GM18519 (cell line): ENCODE data around the gene ECE1.

ENCODE experiments used
- ATAC-seq: cut with Tn5 transposase; IDR thresholded peaks from one replicate; pipeline ENCODE4 v1.9.1; 2021; ENCODE audit warnings: mild to moderate bottlenecking, moderate library complexity; ENCODE audit not compliant: unreplicated experiment, low FRiP score

Gene ECE1

DNA sequence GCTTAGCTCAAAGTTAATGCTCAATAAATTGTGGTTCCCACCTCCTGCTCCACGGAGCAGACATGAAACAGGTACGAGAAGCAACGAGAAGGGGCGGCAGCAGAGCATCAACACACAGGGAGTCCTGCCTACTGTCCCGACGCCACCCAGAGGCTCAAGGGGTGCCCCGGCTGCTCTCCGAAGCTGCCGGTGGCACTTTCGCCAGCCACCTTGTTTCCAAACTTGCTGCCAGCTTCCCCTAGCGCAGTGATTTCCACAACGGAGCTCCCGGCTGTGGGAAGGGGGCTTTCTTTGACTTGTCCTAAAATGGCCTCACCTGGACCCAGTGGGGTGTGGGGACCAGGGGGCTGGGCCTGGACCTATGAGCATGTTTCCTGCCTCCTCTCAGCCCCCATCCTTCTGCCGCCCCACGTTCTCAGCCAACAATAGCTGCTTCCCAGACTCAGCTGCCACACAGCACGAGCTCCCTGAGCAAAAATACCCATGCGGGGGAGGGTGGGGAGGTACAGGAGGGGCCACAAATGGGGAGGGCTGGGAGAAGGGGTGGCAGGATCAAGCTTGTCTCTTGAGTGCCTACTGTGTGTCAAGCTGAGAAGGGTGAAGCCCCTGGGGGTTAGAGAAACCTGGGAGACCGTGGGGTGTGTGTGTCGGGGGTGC is 35.6 kb upstream of the ECE1 start:
- no peak for ATAC-seq

DNA sequence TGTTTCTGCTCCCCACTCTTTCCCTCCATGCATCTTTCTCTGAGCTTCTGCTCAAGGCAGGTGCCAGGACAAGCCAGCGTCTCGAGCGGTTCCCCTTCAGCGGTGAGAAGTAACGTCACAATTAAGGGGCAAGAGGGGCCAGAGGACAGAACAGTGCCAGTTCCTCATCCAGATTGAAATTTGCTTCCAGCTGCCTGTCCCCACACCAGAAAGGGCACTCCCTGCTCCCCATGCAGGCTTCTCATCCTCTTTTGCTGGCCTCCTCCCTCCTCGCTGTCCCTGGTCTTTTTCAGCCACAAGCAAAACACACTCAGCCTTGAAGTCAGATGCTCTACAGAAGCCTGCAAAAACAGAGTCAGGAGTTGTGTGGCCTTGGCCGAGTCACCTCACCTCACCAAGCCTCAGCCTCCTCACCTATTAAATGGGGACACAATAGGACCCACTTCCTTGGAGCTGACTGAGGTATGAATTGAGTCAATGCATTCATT is 35.0 kb upstream of the ECE1 start:
- no peak for ATAC-seq

DNA sequence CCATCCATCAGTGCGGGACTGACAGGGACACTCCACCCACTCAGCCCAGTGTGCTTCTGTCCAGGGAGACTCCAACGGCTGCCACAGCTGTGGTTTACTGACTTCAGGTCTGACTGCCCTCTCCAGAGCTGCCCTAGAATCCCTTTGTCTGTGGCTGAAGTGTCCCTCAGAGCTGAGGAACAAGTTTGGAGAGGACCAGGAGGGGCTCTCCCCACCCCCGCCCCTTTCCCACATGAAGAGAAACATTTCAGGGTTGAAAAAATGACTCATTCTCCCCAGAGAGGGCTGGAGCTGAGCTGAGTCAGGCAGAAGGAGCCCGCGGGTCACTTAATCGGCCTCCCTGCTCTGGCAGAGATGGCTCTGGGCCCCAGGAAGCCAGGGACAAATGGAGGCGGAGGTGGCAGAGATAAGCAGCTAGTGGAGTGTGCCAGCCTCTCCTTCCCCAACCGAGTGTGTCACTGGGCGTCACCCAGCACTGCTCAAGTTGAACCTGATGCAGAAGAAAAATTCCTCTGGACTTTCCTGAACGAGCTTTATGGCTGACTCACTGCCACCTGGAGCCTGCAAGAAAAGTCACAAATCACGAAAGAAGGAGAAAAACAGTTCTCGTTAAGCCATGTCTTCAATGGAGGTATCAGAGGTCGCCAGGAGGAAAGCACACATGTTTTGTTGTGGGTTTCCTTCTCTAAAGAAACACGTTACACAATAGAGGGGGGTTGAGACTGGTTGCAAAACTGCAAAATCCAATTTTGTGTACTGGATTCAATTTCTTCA is 34.3 kb upstream of the ECE1 start:
- no peak for ATAC-seq

DNA sequence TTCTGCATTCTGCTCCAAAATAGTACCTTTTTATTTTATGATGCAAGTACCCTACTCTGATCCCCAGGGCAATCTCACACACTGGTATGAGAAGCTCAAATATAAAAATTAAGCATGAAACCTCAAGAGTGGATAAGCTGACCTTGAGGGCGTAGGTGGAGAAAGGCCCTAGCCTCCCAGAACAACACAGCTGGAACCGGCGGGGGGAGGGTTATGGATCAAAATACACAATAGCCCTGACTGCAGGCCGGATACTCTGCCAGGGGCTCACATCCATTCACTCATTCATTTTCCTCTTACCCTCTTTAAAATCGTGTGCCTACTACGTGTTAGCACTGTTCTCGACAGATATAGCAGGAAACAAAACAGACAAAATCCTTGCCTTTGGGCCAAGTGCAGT is 32.8 kb upstream of the ECE1 start:
- no peak for ATAC-seq

DNA sequence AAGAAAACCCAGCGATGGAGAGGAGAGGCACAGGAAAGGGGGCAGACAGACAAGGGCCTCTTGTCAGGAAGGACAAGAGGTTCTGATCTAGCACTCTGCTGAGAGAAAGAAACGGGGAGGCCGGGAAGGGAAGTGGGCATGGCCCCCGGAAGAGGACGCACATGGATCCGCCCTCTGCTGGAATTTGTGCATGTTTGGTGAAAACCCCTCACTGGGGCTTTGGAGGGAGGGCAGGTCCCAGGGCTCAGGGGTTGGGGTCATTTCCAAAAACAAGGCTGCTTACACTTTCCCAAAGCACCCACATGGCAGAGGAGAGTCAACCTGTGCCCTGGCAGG is 32.4 kb upstream of the ECE1 start:
- no peak for ATAC-seq

DNA sequence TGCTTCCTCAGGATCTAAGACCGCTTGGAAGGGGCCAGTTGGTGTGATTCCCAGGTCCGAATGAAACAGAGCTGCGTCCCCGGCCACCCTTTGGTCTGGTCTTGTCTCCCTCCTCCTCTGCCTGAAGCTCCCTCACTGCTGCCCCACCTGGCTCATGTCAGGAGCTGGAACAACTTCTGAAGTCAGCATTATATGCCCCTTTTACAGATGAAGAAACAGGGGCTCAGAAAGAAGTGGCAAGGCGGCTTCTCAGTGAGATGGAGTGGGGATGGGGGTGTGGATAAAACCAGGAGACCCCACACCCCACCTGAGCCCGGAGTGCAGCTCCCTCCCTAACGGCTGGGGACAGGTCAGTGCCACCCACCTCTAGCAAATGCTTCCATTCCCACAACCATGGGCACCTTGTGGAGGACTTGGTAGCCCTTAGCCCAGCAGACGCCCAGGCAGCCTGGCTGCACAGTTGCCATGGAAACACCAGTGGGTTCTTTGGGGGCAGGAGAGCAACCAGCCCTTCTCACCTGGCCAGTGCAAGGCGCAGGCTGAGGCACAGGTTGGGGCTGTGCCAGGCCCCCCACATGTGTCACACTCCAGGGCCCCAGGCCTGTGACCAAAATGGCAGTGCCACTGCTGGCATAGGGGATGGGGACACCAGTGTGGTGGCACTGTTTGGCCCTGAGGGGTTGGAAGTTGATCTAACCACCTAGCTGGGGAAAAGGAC is 31.9 kb upstream of the ECE1 start:
- ATAC-seq: no peak

DNA sequence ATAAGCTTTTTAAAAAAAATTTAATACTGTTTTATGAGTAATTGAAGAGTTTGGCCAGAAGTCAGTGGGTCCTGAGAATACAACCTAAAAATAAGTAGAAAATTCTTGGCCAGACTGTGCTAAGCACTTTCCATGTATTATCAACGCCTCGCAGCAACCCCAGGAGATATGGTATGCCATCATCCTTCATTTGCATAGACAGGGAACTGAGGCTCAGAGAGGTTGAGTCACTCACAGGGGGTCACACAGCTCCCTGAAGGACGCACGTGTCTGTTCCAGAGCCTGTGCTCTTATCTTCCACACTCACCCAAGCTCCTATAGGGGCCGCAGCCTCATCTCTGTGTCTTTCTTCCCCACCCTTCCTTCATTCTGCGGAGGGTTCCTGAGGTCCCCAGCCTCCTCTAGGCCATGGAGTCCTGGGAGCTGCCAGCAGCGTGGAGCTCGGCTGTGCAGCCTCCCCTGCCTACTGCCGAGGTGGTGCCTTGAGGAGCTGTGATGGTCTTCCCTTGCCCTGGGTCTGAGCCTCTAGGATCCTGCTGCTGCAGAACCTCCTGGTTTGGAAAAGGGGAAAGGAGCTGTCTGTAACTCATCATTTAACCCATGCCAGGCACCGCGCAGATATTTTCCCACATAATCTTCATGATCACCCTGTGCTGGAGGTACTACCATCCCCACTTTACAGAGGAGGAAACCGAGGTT is 30.3 kb upstream of the ECE1 start:
- no peak for ATAC-seq

DNA sequence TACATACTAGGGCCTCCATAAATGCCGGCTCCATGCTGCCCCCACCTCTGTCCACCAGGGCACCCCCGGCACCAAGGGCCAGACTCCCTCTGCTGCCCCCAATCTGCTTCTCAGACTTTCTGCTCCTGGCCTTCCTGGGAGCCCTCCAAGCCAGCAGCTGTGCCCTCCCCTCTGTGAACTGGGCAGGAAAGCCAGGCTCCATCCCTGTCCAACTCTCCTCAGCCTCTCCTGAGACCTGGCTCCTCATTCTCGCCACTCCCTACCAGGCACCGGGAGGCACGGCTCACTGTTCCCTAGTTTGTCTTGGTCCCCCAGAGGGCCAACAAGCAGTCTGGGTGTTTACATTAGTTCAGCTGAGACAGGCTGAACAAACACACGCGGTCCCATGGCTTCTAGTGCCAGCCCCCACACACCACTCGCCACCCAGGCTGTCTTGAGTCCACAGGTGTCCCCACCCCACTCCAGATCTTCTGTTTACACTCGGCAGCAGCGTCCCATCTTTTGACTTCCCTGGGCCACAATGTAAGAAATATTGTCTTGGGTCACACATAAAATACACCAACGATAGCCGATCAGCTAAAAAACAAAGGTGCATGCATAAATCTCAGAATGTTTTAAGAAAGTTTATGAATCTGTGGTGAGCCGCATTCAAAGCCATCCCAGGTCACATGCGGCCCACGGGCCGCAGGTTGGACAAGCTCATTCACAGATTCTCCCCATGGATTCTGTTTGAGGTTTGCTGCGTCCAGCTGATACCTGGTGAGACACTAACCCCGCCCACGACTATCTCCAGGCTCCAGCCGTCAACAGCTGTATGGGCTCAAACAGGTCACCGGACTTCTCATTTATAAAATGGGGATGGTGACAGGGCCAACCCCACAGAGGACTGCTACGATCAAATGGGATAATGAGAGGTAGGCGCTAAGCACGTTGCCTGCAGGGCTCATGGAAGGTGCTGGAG is 29.5 kb upstream of the ECE1 start:
- no peak for ATAC-seq

DNA sequence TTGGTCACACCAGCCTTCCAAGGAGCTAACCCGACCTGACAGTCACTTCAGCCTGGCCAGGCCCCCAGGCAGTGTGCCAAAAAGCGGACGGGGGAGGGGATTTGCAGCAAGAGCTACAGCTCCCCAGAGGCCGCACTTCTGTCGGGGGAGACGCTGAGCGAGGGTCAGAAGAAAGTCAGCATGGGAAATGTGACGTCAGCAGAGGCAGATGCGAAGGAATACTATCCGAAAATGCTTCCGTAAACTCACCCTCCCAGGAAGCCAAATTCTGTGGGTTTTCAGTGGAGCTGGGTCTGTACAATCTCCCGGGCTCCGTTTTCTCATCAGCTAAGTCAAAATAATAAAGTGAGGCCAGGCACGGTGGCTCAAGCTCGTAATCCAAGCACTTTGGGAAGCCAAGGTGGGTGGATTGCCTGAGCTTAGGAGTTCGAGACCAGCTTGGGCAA is 28.5 kb upstream of the ECE1 start:
- no peak for ATAC-seq

DNA sequence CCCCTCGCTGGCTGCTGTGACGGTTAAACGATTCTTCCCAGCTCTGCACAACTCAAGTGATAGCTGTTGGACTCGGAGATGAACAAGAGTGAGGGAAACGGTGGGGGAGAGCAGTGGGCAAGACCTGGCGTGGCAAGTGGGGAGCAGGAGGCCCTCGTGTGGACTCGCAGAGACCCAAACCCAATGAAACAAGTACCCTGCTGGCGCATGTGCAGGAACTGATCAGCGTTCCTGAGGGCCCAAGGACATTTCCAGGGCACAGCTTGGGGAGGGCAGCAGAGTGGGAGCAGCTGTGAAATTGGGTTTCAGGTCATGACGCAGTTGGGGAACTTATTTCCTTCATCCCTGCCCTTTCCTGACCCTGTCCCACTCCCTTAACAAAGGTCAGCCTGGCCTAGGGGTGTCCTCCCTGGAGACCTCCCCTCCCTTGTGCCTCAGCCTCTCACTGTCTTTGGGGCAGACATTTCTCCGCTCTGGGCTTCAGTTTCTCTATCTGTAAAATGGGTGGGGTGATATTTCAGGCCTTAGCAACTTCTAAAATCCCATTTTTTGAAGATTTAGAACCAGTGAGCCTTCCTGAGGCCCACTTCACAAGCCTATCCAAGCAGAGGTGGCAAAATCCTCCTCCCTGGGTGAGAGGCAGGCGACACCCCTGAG is 27.9 kb upstream of the ECE1 start:
- ATAC-seq: no peak

DNA sequence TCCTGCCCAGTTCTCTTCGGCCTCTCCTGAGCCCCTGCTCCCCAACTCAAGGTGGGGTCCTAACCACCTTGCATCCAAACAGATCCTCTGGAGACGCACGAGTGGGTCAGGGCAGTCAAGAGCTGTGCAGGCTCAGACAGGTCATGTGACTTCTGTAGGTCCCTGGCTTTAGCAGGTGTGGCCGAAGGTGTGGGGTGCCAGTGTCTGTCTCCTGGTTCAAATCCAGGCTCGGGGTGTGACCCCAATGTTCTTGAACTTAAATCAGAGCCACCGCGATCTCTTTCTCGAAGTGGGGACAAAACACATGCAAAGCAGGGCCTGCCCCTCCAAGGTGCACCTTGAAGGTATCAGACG is 27.4 kb upstream of the ECE1 start:
- ATAC-seq: no peak

DNA sequence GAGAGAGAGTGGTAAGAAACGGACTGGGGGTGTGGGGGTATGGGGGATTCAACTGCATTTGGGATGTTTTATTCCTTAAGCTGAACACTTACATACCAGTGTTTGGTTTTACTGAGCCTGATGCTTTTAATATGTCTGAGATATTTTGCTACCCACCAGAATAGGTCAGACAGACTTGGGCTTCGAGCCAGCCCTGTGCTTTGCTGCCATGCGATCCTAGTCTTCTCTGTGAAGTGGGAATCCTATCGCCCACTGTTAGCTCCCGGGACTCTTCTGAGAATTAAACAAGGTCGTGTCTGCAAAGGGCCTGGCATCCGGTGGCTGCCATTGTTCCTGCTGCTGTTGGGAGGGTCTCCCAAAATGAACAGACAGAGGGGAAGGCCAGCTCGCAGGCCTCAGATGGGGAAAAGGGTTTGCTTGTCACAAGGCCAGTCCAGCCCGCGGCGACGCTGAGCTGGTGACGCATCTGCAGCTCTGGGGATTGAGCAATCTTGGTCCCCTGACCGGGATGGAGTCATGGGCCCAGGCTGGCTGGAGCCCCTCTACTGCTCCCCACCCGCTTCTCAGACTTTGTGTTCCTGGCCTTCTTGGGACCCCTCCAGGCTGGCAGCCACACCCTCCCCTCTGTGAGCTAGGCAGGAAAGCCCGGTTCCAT is 26.9 kb upstream of the ECE1 start:
- ATAC-seq: no peak

DNA sequence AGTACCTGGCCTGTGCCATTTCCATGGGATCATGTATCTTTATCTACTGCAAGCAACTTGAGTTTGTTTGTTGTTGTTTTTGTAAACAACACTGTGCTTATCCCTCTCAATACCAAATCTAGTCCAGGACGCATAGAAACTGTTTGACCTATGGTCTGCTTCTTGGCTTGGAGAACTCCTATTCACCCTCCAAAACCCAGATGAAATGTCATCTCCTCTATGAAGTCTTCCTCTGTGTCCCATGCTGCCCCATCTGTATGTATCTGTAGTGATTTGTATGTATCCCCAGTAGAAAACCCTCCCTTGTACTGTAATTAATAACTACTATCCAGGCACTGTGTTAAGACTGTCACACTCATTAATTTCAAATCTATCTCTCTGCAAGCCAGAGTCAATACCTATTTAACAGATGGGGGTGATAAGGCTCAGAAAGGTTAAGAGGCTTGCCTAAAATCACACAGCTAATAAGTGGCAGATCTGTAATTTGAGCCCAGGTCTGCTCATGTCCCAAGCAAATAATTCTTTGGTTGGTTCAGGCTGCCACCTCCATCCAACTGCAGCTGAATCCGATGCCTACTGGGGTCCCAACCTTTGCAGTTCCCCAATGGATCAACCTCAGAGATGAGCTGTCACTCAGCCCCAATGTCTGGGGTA is 24.6 kb upstream of the ECE1 start:
- no peak for ATAC-seq

DNA sequence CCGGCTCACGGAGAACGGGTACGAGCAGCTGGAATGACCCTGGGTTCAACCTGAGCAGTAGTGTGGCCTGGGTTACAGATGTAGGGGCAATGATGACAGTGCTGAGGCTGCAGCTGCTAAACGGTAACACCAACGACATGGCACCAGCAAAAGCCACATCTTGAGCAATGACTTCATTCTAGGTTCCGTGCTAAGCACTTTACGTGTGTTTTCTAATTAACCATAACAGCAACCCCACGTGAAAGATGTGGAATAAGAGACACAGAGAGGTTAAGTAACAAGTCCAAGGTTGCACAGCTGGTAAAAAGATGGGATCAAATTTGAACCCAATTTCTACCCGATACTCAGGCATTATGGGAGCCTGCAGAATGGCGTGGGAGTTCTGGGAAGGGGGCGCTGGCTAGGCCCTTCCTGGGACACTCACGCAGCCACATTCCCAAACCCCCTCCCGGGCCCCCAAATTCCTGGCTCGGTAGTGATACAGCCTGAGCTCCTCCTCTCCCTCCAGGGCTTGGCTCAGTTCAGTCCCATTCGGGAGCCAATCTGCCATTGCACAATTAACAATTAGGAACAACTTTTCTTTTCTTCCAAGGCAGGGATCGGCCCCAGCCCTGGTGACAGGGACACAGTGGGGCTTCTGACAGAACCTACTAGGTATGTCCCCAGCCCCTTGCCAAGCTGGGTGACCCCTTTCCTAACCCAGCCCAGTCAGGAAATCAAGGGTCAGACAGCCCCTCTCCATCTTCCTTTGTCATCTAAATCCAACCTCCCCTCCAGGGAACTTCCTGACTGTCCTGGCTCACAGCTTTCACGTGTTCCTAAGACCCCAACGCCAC is 23.8 kb upstream of the ECE1 start:
- ATAC-seq: no peak

DNA sequence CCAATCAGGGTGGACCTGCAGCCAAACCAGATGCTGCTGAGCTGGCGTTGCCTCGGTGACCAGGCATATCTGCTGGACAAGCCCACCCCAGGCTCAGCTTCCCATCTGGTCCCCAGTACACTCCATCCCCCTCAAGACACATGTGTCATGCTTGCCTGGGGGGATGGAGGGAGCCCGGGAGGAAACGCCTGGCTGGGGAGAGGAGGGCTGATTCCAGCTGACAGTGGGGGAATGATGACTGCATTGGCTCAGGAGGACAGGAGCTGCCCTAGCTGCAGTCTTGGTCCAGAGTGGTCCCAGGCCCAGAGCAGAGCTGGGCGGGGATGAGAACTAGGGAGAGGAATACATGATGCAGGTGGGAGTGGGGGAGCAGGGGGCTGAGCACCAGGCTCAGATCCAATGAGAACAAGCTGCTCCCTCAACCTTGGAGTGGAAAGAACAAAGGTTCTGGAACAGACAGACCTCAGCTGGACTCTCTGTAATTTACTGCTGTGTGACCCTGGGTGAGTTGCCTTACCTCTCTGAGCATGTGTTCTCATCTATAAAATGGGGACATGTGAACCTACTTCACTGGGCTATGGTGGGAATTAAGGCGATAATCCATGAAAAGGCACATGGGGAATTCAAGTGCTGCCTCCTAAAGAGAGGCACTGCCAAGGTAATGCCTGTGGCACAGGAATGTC is 23.1 kb upstream of the ECE1 start:
- no peak for ATAC-seq

DNA sequence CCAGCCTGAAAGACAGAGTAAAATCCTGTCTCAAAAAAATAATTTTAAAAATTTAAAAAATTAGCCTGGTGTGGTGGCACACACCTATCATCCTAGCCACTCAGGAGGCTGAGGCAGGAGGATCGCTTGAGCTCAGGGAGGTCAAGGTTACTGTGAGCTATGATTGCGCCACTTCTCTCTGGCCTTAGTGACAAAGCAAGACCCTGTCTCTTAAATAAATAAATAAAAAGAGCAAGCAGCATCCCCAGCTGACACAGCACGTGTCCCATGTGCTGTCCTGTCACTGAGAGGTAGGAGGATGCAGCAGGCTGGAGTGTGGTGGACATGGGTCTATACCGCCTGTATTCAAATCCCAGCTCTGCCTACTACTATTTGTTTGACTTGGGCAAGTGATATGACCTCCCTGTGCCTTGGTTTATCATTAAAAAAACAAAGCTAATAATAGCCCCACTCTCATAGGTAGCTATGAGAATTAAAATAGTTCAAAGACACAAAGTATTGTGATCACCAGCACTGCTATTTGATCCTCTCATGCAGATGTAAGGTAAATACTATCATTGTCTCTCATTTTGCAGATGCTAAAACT is 22.2 kb upstream of the ECE1 start:
- no peak for ATAC-seq

DNA sequence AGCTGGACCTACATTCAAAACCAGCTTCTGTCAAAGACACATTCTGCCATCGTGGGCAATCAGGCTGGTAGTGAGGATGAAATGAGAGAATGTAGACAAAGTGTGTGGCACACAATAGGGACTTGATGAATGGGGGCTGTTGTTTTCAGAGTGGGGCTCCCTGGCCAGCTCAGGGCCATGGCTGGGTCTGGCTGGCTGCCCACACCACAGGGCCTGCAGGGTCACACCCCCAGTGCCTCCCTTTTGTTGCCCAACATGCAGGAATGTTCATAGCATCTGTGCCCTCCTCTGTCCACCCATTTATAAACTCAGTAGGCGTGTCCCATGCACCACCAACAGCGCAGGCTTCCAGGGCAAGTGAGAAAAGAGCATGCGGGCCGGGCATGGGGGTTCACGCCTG is 20.8 kb upstream of the ECE1 start:
- no peak for ATAC-seq
